ENCODE results near the gene MAP3K12.

GRCh38 chr12:53505086-53505485, 5.8 kb upstream of the MAP3K12 start:
- TF ChIP-seq POLR2A (IDR thresholded peaks at IDR 0.05) (no peak), CTCF (IDR thresholded peaks at IDR 0.05) (no peak), POLR2AphosphoS5 (IDR thresholded peaks at IDR 0.05) (no peak)

Data from suprapubic skin (tissue), 4 donors.